Measurements from ENCODE around the gene FDX2. TPM values are rescaled to one million over a fixed set of nuclear protein-coding genes. Genes with fewer than 3 reads are reported as not detected.

The FDX2 gene
- total and polyA plus RNA-seq, 2 experiments from 2014 or later, result 28.7 to 35.0 TPM

DNA sequence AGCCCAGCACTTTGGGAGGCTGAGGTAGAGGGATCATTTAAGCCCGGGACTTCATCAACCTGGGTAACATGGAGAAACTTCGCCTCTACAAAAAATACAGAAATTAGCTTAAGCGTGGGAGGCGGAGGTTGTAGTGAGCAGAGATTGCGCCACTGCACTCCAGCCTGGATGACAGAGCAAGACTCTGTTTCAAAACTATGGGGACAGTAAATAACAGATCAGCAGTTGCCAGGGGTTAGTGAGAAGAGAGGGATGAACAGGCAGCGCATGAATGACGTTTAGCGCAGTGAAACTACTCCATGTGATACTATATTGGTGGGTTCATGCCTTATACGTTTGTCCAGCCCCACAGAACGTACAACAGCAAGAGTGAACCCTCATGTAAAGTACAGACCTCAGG is 30.7 kb upstream of the FDX2 start (continued):
- TF ChIP-seq, protein P1, sequence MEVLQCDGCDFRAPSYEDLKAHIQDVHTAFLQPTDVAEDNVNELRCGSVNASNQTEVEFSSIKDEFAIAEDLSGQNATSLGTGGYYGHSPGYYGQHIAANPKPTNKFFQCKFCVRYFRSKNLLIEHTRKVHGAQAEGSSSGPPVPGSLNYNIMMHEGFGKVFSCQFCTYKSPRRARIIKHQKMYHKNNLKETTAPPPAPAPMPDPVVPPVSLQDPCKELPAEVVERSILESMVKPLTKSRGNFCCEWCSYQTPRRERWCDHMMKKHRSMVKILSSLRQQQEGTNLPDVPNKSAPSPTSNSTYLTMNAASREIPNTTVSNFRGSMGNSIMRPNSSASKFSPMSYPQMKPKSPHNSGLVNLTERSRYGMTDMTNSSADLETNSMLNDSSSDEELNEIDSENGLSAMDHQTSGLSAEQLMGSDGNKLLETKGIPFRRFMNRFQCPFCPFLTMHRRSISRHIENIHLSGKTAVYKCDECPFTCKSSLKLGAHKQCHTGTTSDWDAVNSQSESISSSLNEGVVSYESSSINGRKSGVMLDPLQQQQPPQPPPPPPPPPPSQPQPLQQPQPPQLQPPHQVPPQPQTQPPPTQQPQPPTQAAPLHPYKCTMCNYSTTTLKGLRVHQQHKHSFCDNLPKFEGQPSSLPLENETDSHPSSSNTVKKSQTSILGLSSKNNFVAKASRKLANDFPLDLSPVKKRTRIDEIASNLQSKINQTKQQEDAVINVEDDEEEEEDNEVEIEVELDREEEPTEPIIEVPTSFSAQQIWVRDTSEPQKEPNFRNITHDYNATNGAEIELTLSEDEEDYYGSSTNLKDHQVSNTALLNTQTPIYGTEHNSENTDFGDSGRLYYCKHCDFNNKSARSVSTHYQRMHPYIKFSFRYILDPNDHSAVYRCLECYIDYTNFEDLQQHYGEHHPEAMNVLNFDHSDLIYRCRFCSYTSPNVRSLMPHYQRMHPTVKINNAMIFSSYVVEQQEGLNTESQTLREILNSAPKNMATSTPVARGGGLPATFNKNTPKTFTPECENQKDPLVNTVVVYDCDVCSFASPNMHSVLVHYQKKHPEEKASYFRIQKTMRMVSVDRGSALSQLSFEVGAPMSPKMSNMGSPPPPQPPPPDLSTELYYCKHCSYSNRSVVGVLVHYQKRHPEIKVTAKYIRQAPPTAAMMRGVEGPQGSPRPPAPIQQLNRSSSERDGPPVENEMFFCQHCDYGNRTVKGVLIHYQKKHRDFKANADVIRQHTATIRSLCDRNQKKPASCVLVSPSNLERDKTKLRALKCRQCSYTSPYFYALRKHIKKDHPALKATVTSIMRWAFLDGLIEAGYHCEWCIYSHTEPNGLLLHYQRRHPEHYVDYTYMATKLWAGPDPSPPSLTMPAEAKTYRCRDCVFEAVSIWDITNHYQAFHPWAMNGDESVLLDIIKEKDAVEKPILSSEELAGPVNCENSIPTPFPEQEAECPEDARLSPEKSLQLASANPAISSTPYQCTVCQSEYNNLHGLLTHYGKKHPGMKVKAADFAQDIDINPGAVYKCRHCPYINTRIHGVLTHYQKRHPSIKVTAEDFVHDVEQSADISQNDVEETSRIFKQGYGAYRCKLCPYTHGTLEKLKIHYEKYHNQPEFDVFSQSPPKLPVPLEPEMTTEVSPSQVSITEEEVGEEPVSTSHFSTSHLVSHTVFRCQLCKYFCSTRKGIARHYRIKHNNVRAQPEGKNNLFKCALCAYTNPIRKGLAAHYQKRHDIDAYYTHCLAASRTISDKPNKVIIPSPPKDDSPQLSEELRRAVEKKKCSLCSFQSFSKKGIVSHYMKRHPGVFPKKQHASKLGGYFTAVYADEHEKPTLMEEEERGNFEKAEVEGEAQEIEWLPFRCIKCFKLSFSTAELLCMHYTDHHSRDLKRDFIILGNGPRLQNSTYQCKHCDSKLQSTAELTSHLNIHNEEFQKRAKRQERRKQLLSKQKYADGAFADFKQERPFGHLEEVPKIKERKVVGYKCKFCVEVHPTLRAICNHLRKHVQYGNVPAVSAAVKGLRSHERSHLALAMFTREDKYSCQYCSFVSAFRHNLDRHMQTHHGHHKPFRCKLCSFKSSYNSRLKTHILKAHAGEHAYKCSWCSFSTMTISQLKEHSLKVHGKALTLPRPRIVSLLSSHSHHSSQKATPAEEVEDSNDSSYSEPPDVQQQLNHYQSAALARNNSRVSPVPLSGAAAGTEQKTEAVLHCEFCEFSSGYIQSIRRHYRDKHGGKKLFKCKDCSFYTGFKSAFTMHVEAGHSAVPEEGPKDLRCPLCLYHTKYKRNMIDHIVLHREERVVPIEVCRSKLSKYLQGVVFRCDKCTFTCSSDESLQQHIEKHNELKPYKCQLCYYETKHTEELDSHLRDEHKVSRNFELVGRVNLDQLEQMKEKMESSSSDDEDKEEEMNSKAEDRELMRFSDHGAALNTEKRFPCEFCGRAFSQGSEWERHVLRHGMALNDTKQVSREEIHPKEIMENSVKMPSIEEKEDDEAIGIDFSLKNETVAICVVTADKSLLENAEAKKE (CRISPR knock-in tag; IDR thresholded peaks at IDR 0.05), result no peak

- Mint-ChIP-seq H3K9me3 (no peaks in the 10 kb centered on the region; the same call in 2 of the 3 replicates), H3K27ac (no peak overlapping the region), H3K27me3 (ENCODE audit: insufficient read depth, low read depth, poor library complexity) (peaks cover 7% of the 10 kb centered on the region), H3K36me3 (ENCODE audit: low read depth) (no peaks in the 10 kb centered on the region), H3K4me1 (peaks cover 5% of the 10 kb centered on the region; the same call in 2 of the 3 replicates), H3K4me3 (no peak overlapping the region)
- Histone ChIP-seq H3K4me1 (ENCODE audit: insufficient read depth) (0 out of 2 replicates have a peak, but pooled peaks cover 6% of the 10 kb centered on the region), H3K79me2 (replicated peaks; ENCODE audit: insufficient read depth) (no peaks in the 10 kb centered on the region), H3K9me2 (ENCODE audit: insufficient read depth) (no peaks in the 10 kb centered on the region), H3K27ac (ENCODE audit: low read depth) (no peak overlapping the region), H3F3A (replicated peaks; ENCODE audit: low read depth) (no peaks in the 10 kb centered on the region), H2AFZ (no peak overlapping the region), H3K4me3 (no peak overlapping the region), H4K20me1 (replicated peaks; ENCODE audit: insufficient read depth) (no peaks in the 10 kb centered on the region), H3K4me2 (no peak overlapping the region), H3K36me3 (ENCODE audit: insufficient read depth) (no peaks in the 10 kb centered on the region), H3K27me3 (ENCODE audit: insufficient read depth) (no peaks in the 10 kb centered on the region)
- no peak for ATAC-seq
- DNase-seq (ENCODE audit: low spot score), result no peak
- no peak for TF ChIP-seq STAT1 (IDR thresholded peaks at IDR 0.05; ENCODE audit: unreplicated experiment)
- TF ChIP-seq REST (IDR thresholded peaks at IDR 0.05; ENCODE audit: unreplicated experiment), result no peak
- no peak for TF ChIP-seq CREB1 (CRISPR knock-in tag; IDR thresholded peaks at IDR 0.05; ENCODE audit: low read depth)
- no peak for TF ChIP-seq JUNB (IDR thresholded peaks at IDR 0.05; ENCODE audit: unreplicated experiment)
- no peak for TF ChIP-seq ZNF114 (CRISPR knock-in tag; IDR thresholded peaks at IDR 0.05)
- no peak for TF ChIP-seq ZNF331 (CRISPR knock-in tag; IDR thresholded peaks at IDR 0.05; ENCODE audit: low read depth)
Measured at GRCh38 chr19:10344780-10345179, 29.0 kb upstream of the FDX2 start.
